GM19239 (cell line): ENCODE results near the gene COL24A1.
A peak's percentile ranks its signal among the peaks of the same experiment; 100 is the strongest.
"Not testable (repeated sequence)": the region's sequence is repeated elsewhere in the genome, so short reads cannot be mapped to it uniquely, and the experiment has no call there.

Source experiments
- DNase-seq: peaks from one replicate; pipeline ENCODE4 v3.0.0; 2011; ENCODE audit warnings: low spot score; ENCODE audit not compliant: insufficient read length
- FAIRE-seq: peaks from 2 replicates; lab custom pipeline; 2011; peaks lifted over from hg19 to GRCh38; lab: Jason Lieb, UNC

COL24A1 gene

GRCh38 chr1:86089765-86090164, 66.8 kb downstream of the COL24A1 start:
- no peak for FAIRE-seq
- no peak for DNase-seq

- FAIRE-seq, result peak; percentile 49
- DNase-seq, result no peak
These were observed 70.7 kb downstream of the COL24A1 start for GRCh38 chr1:86085741-86086409.

DNA sequence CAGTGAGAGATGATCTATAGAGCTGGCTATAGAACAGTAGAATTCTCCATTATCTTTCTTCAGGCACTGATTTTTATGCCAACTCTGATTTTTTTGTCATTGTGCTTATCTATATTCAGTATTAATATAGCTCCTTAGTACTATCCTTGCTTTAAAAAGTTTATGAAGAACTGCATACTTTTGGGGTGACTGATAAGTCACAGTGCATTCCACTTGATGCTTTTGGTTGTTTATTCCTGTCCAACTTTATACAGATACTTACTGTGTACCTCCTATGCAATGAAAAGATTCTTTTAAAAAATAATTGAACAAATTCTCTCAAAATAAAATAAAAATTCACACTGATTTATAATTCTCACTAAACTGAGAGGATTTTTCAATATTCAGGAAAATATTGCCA, 71.6 kb downstream of the COL24A1 start:
- no peak for FAIRE-seq
- DNase-seq, result no peak

DNA sequence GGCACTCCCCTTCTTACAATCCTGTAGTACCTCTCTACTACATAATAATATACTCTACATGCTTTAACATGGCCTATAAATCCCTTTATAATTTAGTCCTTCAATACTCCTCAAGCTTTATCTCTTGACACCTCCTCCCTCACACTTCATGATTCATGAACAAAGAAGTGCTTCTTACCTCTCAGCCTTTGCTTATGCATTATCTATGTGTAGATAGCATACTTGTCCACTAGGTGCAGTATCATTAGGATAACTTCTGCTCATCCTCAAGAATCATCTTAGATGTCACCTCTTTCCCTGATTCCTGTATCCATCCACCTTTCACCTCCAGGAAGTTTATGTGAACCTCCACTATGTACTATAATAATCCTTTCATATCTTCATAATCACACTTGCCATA, 74.4 kb downstream of the COL24A1 start:
- DNase-seq (no peak), FAIRE-seq (no peak)

- not testable (repeated sequence) for DNase-seq, FAIRE-seq
These were observed 84.1 kb downstream of the COL24A1 start for GRCh38 chr1:86072474-86072873.

DNA sequence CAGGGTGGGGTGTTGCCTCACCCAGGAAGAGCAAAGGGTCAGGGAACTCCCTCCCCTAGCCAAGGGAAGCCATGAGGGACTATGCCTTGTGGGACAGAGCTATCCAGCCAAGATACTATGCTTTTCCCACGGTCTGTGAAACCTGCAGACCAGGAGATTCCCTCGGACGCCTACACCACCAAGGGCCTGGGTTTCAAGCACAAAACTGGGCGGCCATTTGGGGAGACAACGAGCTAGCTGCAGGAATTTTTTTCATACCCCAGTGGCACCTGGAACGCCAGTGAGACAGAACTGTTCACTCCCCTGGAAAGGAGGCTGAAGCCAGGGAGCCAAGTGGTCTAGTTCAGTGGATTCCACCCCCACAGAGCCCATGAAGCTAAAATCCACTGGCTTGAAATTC, 84.7 kb downstream of the COL24A1 start:
- not testable (repeated sequence) for FAIRE-seq, DNase-seq

- FAIRE-seq (no peak), DNase-seq (no peak)
These were observed 86.8 kb downstream of the COL24A1 start for GRCh38 chr1:86069757-86070145.

DNA sequence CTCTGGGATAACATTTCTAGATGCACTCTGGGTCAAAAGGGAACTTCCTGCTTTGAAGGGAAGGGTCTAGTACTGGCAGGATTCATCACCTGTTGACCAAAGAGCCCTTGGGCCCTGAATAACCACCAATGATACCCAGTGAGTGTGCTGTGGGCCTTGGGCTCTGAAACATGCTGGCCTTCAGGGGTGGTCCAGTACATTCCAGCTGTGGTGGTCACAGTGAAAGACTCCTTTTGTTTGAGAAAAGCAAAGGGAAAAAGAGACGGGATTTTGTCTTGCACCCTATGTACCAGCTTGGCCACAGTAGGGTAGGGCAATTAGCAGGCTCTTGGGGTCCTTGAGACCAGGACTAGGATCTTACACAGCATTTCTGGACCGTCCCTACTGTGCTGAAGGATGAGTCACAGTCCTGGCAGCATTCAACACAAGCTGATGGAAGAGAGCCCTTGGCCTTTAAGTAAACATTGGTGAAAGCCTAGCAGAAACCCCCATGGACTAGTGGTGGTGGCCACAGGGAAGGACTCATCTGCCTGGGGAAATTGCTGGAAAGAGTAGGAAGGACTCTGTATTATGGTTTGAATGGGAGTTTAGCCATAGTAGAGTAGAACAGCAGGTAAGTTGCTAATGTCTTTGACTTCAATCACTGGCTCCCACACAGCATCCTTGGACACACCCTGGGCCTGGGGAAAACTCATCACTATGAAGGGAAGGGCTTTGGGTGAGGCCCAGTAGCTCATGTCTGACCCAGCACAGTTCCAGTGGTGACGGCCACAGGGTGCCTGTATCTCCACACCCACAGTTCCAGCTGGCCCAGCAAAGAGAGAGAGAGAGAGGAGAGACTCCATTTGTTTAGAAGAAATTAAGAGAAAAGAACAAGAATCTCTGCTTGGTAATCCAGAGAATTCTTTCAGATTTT, 87.5 kb downstream of the COL24A1 start:
- DNase-seq (no peak), FAIRE-seq (no peak)

- no peak for DNase-seq
- no peak for FAIRE-seq
These were observed 88.3 kb downstream of the COL24A1 start for GRCh38 chr1:86068271-86068721.

DNA sequence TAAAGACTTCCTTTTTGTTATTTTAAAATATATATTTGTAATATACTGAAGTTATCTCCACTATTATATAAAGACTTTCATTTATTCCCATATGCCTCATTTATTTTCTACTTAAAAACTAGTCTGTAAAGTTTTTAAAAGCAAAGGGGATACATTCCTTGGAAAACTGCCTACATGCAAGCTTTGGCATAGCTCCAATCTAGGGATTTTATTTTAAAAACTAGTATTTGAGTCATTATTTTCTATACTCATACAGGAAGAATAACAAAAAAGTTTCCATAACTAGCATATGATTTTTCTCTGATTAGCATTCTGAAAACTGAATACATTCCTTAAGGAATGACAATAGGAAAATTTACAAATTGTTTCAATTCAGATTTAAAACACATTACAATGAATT, 88.9 kb downstream of the COL24A1 start:
- DNase-seq, result no peak
- FAIRE-seq, result no peak

GRCh38 chr1:86064899-86065298, 91.7 kb downstream of the COL24A1 start:
- FAIRE-seq (no peak), DNase-seq (no peak)

DNA sequence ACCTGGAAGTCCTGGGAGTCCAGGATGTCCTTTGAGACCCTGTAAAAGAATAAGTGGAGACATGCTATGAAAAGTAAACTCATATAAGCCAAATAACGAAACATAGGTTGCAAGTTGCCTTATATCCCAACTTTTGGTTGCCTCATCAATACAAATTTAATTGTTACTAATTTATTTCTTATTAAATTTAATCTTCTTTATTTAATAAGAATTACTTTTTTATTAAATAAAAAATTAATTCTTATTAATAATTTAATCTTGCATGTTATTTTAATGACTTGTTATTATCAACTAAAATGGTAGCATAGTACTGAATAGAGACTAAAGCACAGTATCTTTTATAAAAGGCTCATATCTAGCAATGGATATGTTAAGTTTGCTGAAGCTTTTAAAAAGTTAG, 92.9 kb downstream of the COL24A1 start:
- FAIRE-seq (no peak), DNase-seq (no peak)

GRCh38 chr1:86062453-86062852, 94.1 kb downstream of the COL24A1 start:
- DNase-seq, result no peak
- no peak for FAIRE-seq

- FAIRE-seq, result no peak
- no peak for DNase-seq
These were observed 95.0 kb downstream of the COL24A1 start for GRCh38 chr1:86061551-86061990.

DNA sequence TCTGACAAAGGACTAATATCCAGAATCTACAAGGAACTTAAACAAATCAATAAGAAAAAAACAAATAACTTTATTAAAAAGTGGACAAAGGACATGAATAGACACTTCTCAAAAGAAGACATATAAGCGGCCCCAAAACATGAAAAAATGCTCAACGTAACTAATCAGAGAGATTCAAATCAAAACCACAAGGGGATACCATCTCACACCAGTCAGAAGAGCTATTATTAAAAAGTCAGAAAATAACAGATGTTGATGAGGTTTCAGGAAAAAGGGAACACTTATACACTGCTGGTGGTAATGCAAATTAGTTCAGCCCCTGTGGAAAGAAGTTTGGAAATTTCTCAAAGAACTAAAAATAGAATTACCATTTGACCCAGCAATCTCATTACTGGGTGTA, 102.2 kb downstream of the COL24A1 start:
- DNase-seq (no peak), FAIRE-seq (no peak)

DNA sequence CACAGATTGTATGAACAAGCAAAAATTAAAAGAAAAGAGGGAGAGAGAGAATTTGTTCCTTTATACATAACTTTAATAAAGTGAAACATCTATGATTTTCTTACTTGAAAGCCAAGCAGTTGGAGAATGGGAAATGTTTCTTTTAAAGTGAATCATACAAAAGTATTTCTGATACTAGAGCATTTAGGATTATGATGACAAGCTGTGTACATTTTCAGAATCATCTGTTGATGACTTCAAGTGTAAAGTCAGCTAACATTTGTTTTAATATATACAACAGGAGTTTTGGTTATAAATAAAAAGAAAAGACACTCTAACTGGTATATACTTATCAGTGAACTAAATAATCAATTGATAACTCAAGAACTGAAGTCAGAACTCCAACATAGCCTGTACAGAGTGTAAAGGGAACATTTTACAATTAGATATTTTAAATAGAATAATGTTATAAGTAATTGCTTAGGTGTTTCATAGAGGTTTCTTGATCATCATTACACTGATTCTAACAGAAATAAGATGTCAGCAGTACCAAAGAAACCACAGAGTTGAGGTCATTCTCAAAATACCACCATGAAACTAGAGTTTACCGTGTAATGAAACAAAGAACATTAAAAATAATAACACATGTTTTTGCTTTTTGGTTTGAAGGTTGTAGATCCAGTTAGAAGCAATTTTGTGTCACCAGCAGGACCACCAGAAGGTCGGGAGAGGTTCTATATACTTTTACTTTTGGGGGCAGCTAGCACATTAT, 103.4 kb downstream of the COL24A1 start:
- FAIRE-seq (no peak), DNase-seq (no peak)

DNA sequence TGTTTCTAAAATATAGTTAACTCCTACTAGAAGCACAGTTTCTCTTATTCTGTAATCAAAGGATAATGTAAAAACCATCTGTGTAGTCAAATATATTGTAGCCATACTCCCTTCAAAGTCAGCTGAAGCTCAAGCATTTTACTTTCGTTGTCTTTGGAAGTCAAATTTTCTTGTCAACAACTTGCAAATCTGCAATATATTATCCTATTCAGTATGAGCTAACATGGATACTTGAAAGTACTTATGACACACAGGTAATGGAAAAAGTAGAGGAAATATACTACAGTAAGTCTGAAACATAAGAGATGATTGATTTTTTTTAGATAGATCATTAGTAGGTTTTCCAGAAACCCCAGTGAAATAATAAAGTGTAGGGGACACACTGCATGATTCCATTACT, 121.5 kb downstream of the COL24A1 start:
- no peak for FAIRE-seq
- DNase-seq, result no peak

DNA sequence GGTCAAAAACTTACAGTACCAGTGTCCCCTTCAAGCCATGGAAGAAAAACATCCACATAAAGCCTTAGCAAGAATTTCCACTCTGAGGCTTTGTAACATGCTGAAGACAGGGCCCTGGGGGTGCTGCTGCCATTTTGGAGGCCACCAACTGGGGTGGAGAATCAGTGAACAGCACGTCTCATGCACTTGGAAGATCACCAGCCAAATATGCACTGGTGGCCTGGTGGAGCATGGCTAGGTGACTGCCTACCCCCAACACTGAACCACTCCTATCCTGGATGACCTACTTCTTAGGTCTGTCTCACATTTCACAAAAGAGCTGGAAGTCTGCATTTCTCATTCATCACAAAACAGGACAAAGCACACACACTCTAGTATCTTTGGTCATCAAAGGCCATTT, 126.4 kb downstream of the COL24A1 start:
- DNase-seq (no peak), FAIRE-seq (no peak)

DNA sequence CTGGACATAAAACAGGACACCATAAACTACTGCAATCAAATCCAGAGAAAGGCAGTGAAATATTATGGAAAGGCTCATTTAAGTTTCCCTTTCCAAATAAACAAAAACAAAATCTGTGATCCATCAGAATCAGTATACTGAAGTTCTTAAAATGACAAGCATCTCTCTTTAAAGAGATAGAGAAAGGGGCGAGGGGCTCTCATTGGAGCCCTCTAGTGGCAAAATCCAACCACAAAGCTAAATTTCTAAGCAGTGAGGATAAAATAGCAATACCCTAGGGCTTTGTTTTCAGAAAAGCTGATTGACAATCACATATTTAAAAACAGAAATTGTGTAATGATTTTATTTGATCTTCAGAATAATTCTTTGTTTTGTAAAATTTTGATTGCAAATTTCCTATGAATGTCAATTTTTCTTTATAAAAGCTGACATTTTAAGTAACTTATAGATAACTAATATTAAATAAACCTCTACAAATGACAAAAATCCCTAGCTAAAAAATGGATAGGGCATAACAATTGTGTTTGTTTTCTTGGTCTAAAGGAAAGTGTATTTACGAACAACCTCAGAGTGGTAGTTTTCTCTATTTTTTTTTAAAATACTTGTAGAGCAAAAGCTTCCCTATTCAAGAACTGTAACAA, 138.2 kb downstream of the COL24A1 start:
- DNase-seq (no peak), FAIRE-seq (peak; percentile 48)

- peak; percentile 64 for FAIRE-seq
These were observed 140.4 kb downstream of the COL24A1 start for GRCh38 chr1:86016076-86016759.

More at GRCh38 chr1:86016076-86016759, 140.4 kb downstream of the COL24A1 start:
- no peak for DNase-seq
